ENCODE measurements around the gene RNF223.

DNA sequence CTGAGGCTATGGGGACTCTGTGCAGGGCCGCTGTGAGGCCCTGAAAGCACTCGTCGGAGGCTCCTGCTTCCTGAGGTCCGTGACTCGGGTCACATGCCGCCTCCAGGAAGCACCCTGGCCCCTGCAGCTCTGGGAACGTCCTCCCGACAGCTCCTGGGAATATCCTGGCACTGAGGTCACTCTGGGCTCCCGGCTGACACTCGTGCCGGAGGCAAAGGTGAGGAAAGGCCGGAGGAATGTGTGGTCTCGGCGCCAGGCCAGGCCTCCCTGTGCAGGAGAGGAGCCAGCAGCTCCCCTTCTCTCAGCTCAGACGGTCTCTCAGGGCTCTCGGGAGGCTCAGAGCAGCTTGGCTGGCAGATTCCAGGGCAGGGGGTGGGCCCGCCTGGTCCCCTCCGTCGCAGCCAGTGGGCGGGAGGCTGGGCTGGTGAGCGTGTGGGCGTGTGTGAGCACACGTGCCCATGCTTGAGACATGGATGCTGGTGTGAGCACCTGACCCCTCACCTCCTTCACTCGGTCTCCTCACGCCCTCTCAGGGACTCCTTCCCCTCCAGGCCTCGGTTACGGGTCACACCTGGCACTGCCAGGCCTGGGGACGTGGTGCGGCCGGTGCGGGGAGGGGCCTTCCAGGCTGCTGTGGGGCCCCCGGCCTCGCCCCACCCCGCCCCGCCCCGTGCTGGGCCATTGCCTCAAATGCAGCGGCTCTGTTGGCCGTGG is 5.5 kb upstream of the RNF223 start:
- TF ChIP-seq CTCF (IDR thresholded peaks at IDR 0.05) (no peak), POLR2A (IDR thresholded peaks at IDR 0.05) (no peak)
